Kidney (tissue), 14 donors: Measurements from ENCODE around the gene GOLIM4. TPM values are rescaled to one million over a fixed set of nuclear protein-coding genes. Genes with fewer than 3 reads are reported as not detected.

Source experiments
- DNase-seq, 5 donors: peaks; one replicate each; pipeline ENCODE4 v3.0.0-alpha.2; 2013 to 2020
- FAIRE-seq: peaks from 2 replicates; lab custom pipeline; 2012; peaks lifted over from hg19 to GRCh38; lab: Jason Lieb, UNC
- H3K27ac ChIP-seq, 2 donors: one replicate each; pipeline ENCODE4 v1.7.0; 2013; ENCODE audit warnings: low read depth in 2 of 2, low read length in 2 of 2, inconsistent platforms in 1 of 2
- H3K27me3 ChIP-seq: one replicate; pipeline ENCODE4 v1.7.1; 2013; ENCODE audit warnings: low read length, inconsistent platforms; ENCODE audit not compliant: control insufficient read depth, insufficient read depth
- H3K36me3 ChIP-seq, 3 donors: one replicate each; pipeline versions ENCODE4 v1.7.0 to v1.7.1; 2013; ENCODE audit warnings: low read length in 3 of 3, control low read depth in 1 of 3, inconsistent platforms in 1 of 3; ENCODE audit not compliant: insufficient read depth in 3 of 3, control insufficient read depth in 2 of 3
- H3K4me1 ChIP-seq, 3 donors: one replicate each; pipeline versions ENCODE4 v1.7.0 to v1.7.1; 2013; ENCODE audit warnings: low read length in 3 of 3, inconsistent platforms in 1 of 3, low read depth in 1 of 3; ENCODE audit not compliant: control insufficient read depth in 2 of 3, insufficient read depth in 2 of 3
- H3K4me3 ChIP-seq, 3 donors: one replicate each; pipeline versions ENCODE4 v1.7.0 to v1.8.1; 2013; ENCODE audit warnings: low read length in 3 of 3, control low read depth in 1 of 3, inconsistent platforms in 1 of 3
- H3K9ac ChIP-seq, 3 donors: one replicate each; pipeline versions ENCODE4 v1.7.0 to v1.7.1; 2013; ENCODE audit warnings: low read length in 3 of 3, control low read depth in 1 of 3, inconsistent platforms in 1 of 3
- H3K9me3 ChIP-seq, 3 donors: one replicate each; pipeline versions ENCODE4 v1.7.0 to v1.7.1; 2013; ENCODE audit warnings: low read length in 3 of 3, control low read depth in 1 of 3, inconsistent platforms in 1 of 3; ENCODE audit not compliant: control insufficient read depth in 2 of 3, insufficient read depth in 1 of 3
- CTCF ChIP-seq: IDR thresholded peaks from 3 replicates; pipeline ENCODE4 v1.5.1; 2012; ENCODE audit warnings: mild to moderate bottlenecking, moderate library complexity, borderline replicate concordance; ENCODE audit not compliant: insufficient read depth; ENCODE audit errors: extremely low read depth
- intact Hi-C: fragments of 100-400 bp; cut with DNase I; formaldehyde crosslinking; loops from one replicate; pipeline ENCODE4 v1.11.1; 2022
- polyA plus RNA-seq: library from polyadenylated mRNA; stranded (reverse); fragments of 350-450 nt; fragmentation: Illumina TruSeq; extraction: RNeasy Lipid Tissue Mini Kit (QIAGEN cat#74804); gene quantifications from one replicate; pipeline ENCODE4 v1.2.3, GENCODE V29; 2014; ENCODE audit warnings: low read depth, low replicate concordance; ENCODE audit not compliant: insufficient read depth
- total RNA-seq: library from RNA; stranded (reverse); fragmentation: NEBNext Ultra II Directional; extraction: Animal tissue kit (Norgen Biotek cat#: 25700); gene quantifications from one replicate; pipeline ENCODE4 v1.2.1, GENCODE V29; 2021
- donor health status: control.
- donor health status: control.
- donor health status: control.
- donor health status: control.
- donor health status: control.
- donor health status: DM: yes; HTN: yes; CAD: no.
- donor health status: Normal renal cell carcinoma (clear cell type).

Gene GOLIM4
- total and polyA plus RNA-seq, 2 donors from 2014 or later: 15.5 to 29.9 TPM

GRCh38 chr3:168127466-168127865, 31.7 kb upstream of the GOLIM4 start:
- Histone ChIP-seq H3K36me3 (no peaks in the 10 kb centered on the region), H3K9ac (no peak overlapping the region), H3K27me3 (no peaks in the 10 kb centered on the region), H3K4me1 (no peaks in the 10 kb centered on the region), H3K9me3 (no peaks in the 10 kb centered on the region), H3K27ac (no peak overlapping the region), H3K4me3 (no peak overlapping the region)
- no peak for FAIRE-seq
- intact Hi-C loops: no loop called here
- TF ChIP-seq CTCF: no peak
- DNase-seq: no peak

- H3K4me3 ChIP-seq: no peak overlapping the region
- no peak for FAIRE-seq
- no peaks in the 10 kb centered on the region for H3K36me3 ChIP-seq
- DNase-seq: no peak
- H3K27me3 ChIP-seq: no peaks in the 10 kb centered on the region
- intact Hi-C loops: no loop called here
- no peaks in the 10 kb centered on the region for H3K4me1 ChIP-seq
- no peak overlapping the region for H3K9ac ChIP-seq
- TF ChIP-seq CTCF: no peak
- H3K9me3 ChIP-seq: no peaks in the 10 kb centered on the region
- H3K27ac ChIP-seq: no peak overlapping the region
Observed at GRCh38 chr3:168124791-168125190, 29.1 kb upstream of the GOLIM4 start.

GRCh38 chr3:168124291-168124690, 28.6 kb upstream of the GOLIM4 start:
- TF ChIP-seq CTCF: no peak
- FAIRE-seq (no peak), DNase-seq (no peak)
- Histone ChIP-seq H3K27me3 (no peaks in the 10 kb centered on the region), H3K4me3 (no peak overlapping the region), H3K36me3 (no peaks in the 10 kb centered on the region), H3K9me3 (no peaks in the 10 kb centered on the region), H3K27ac (no peak overlapping the region), H3K9ac (no peak overlapping the region), H3K4me1 (no peaks in the 10 kb centered on the region)
- intact Hi-C loops: no loop called here
